OCI-LY3 (cell line): Measurements from ENCODE around the gene FOXJ2.

Experiments
- H2AFZ ChIP-seq: fragments of 200-600, 300-600 bp; shearing (Covaris generic); 2 replicates; pipeline ENCODE4 v1.6.0; 2014; ENCODE audit warnings: antibody characterized with exemption, low read depth, low read length
- H3K27ac ChIP-seq: fragments of 200-600, 300-600 bp; sonication (generic); 2 replicates; pipeline ENCODE4 v1.5.1; 2014; ENCODE audit warnings: mild to moderate bottlenecking, low read length, moderate library complexity, mixed read lengths
- H3K27me3 ChIP-seq: fragments of 200-600, 300-600 bp; sonication (generic); 2 replicates; pipeline ENCODE4 v1.6.1; 2014; ENCODE audit warnings: low read depth, low read length, mixed read lengths
- H3K36me3 ChIP-seq: fragments of 200-600, 300-600 bp; sonication (generic); replicated peaks from 2 replicates; pipeline ENCODE3; 2014; ENCODE audit warnings: low read depth, low read length, mixed read lengths
- H3K4me1 ChIP-seq: fragments of 300-600, 200-600 bp; sonication (generic); 2 replicates; pipeline ENCODE4 v1.6.1; 2014; ENCODE audit warnings: low read length, mixed read lengths
- H3K4me2 ChIP-seq: fragments of 200-600, 300-600 bp; sonication (generic); 2 replicates; pipeline ENCODE4 v1.6.1; 2014; ENCODE audit warnings: low read length, mixed read lengths
- H3K4me3 ChIP-seq: fragments of 300-600, 200-600 bp; sonication (generic); 2 replicates; pipeline ENCODE4 v1.5.1; 2014; ENCODE audit warnings: antibody characterized with exemption, mild to moderate bottlenecking, low read length, moderate library complexity
- H3K79me2 ChIP-seq: fragments of 300-600, 200-600 bp; shearing (Covaris generic); 2 replicates; pipeline ENCODE4 v1.6.1; 2014; ENCODE audit warnings: mild to moderate bottlenecking, low read length, mixed read lengths
- H3K9ac ChIP-seq: fragments of 300-600, 200-600 bp; shearing (Covaris generic); 2 replicates; pipeline ENCODE4 v1.6.0; 2014; ENCODE audit warnings: mild to moderate bottlenecking, low read length, moderate library complexity
- H3K9me3 ChIP-seq: fragments of 200-600, 300-600 bp; shearing (Covaris generic); 2 replicates; pipeline ENCODE4 v1.6.1; 2014; ENCODE audit warnings: low read length, mixed read lengths; ENCODE audit not compliant: insufficient read depth
- H4K20me1 ChIP-seq: fragments of 200-600, 300-600 bp; sonication (generic); 2 replicates; pipeline ENCODE4 v1.6.1; 2016; ENCODE audit warnings: low read length, mixed read lengths; ENCODE audit not compliant: insufficient read depth
- CTCF ChIP-seq: fragments of 200-600, 300-600 bp; sonication (generic); IDR thresholded peaks from 2 replicates; pipeline ENCODE4 v1.5.1; 2014; ENCODE audit warnings: antibody characterized with exemption, low read length, low read depth
- EZH2phosphoT487 ChIP-seq: fragments of 200-600 bp; shearing (Covaris generic); IDR thresholded peaks from 2 replicates; pipeline ENCODE4 v1.6.1; 2018; ENCODE audit warnings: antibody characterized with exemption, mixed run types, low read depth

The FOXJ2 gene

DNA sequence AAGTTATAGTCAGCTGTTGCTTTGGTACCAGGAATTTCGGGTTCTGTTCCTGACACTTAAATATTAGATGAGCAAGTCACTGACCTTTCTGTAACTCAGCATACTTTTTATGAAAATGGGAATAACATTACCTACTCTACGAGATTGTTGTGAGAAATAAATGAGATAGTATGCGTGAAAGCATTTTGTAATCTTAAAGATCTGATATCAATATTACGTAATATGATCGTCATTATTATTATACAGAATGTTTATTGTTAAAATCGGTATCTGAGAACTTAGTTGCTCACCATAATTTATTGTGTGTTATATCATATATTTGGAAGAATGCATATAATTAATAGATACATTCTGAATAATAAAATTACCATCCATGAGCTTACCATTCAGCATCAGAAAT, 43.4 kb downstream of the FOXJ2 start:
- Histone ChIP-seq H2AFZ (no peak overlapping the region), H3K9ac (no peak overlapping the region), H3K27me3 (no peaks in the 10 kb centered on the region), H3K4me2 (no peak overlapping the region), H3K36me3 (no peaks in the 10 kb centered on the region), H3K79me2 (no peaks in the 10 kb centered on the region), H3K4me3 (no peak overlapping the region), H3K4me1 (peaks cover 31% of the 10 kb centered on the region), H4K20me1 (no peaks in the 10 kb centered on the region), H3K9me3 (no peaks in the 10 kb centered on the region), H3K27ac (no peak overlapping the region)
- TF ChIP-seq CTCF (no peak), EZH2phosphoT487 (no peak)

DNA sequence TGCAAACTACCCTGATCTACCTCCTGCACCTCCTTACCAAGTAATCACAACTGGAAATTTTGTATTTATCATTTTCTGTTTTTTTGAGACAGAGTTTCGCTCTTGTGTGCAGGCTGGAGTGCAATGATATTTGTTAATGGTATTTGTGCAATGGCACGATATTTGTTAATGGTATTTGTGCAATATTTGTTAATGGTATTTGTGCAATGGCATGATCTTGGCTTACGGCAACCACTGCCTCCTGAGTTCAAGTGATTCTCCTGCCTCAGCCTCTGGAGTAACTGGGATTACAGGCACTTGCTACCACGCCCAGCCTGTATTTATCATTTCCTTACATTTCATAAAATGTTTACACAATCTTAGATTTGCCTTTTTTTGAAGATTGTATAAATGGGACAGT, 43.9 kb downstream of the FOXJ2 start:
- Histone ChIP-seq H3K4me1 (peaks cover 31% of the 10 kb centered on the region), H3K4me3 (no peak overlapping the region), H3K27ac (no peak overlapping the region), H3K9ac (no peak overlapping the region), H2AFZ (no peak overlapping the region), H3K36me3 (no peaks in the 10 kb centered on the region), H3K79me2 (no peaks in the 10 kb centered on the region), H3K4me2 (no peak overlapping the region), H3K9me3 (no peaks in the 10 kb centered on the region), H3K27me3 (no peaks in the 10 kb centered on the region), H4K20me1 (no peaks in the 10 kb centered on the region)
- TF ChIP-seq EZH2phosphoT487, result no peak
- TF ChIP-seq CTCF, result no peak

DNA sequence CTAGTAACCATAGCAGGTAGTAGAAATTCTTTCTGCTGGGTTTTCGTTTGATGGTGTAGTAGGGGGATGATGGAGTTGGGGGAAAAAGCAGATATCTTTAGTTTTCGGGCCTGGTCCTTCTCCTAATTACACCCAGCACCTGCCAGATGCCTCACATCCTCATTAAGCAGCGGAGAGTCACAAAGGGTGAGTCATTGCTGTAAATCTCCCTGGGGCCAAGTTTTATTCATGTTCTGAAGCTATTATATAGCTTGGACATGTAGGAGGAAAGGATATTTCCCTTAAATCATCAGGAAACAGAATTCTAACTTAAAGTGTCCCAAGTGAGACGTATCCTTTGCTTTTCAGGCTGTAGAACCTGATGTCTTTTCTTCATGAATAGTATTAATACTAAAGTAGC, 44.7 kb downstream of the FOXJ2 start:
- Histone ChIP-seq H3K4me2 (peak overlapping the region; percentile 46), H3K27ac (no peak overlapping the region), H3K36me3 (no peaks in the 10 kb centered on the region), H3K9me3 (no peaks in the 10 kb centered on the region), H3K27me3 (no peaks in the 10 kb centered on the region), H3K9ac (no peak overlapping the region), H2AFZ (no peak overlapping the region), H3K4me3 (no peak overlapping the region), H3K79me2 (peaks cover 6% of the 10 kb centered on the region), H4K20me1 (no peaks in the 10 kb centered on the region), H3K4me1 (peaks cover 31% of the 10 kb centered on the region)
- TF ChIP-seq CTCF (no peak), EZH2phosphoT487 (no peak)

DNA sequence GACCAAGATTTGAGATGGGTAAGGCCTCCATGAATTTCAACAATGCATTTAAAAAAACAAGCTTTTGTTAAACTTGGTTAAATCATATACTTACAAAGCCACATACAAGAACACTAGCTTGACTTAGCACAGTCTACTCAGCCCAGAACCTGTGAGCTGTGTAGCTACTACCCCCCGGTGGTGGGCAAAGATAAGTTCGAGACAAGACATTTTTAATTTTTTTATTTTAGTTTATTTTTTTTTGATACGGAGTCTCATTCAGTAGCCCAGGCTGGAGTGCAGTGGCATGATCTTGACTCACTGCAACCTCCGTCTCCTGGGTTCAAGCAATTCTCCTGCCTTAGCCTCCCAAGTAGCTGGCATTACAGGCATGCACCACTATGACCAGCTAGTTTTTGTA, 45.9 kb downstream of the FOXJ2 start:
- H3K9ac ChIP-seq, result no peak overlapping the region
- H3K4me3 ChIP-seq, result no peak overlapping the region
- no peak overlapping the region for H3K27ac ChIP-seq
- no peak overlapping the region for H2AFZ ChIP-seq
- no peaks in the 10 kb centered on the region for H3K27me3 ChIP-seq
- peaks cover 18% of the 10 kb centered on the region for H3K79me2 ChIP-seq
- H3K4me2 ChIP-seq, result no peak overlapping the region
- peaks cover 36% of the 10 kb centered on the region for H3K4me1 ChIP-seq
- no peaks in the 10 kb centered on the region for H3K36me3 ChIP-seq
- no peaks in the 10 kb centered on the region for H3K9me3 ChIP-seq
- TF ChIP-seq CTCF (peak; percentile 52), EZH2phosphoT487 (no peak)
- 0 out of 2 replicates have a peak, but pooled peaks cover 3% of the 10 kb centered on the region for H4K20me1 ChIP-seq
